ENCODE measurements around the gene PPARD. TPM values are rescaled to one million over a fixed set of nuclear protein-coding genes. Genes with fewer than 3 reads are reported as not detected.

The PPARD gene
- total RNA-seq, 1 experiment from 2014 or later: 24.7 TPM

GRCh38 chr6:35477028-35477427 is 134.7 kb downstream of the PPARD start:
- Histone ChIP-seq H3F3A (ENCODE audit: insufficient read depth, low read depth) (peaks cover 28% of the 10 kb centered on the region), H3K36me3 (ENCODE audit: low read depth) (0 out of 2 replicates have a peak, but pooled peaks cover 3% of the 10 kb centered on the region), H3K4me2 (no peak overlapping the region), H3K9me3 (ENCODE audit: insufficient read depth, low read depth) (no peaks in the 10 kb centered on the region), H2AFZ (no peak overlapping the region), H3K9me2 (ENCODE audit: insufficient read depth) (no peaks in the 10 kb centered on the region), H4K20me1 (ENCODE audit: insufficient read depth) (peaks cover 20% of the 10 kb centered on the region), H3K4me1 (replicated peaks; ENCODE audit: insufficient read depth) (0 out of 2 replicates have a peak, but pooled peaks cover 3% of the 10 kb centered on the region), H3K4me3 (no peak overlapping the region), H3K79me2 (ENCODE audit: low read depth) (0 out of 2 replicates have a peak, but pooled peaks cover 3% of the 10 kb centered on the region), H3K27ac (no peak overlapping the region), H3K27me3 (ENCODE audit: insufficient read depth, low read depth) (no peaks in the 10 kb centered on the region)
- ChIA-PET POLR2A (ENCODE audit: unreplicated experiment) (no interaction called here), CTCF (no interaction called here)
- no TSS peak for BruUV-seq (replicated peaks)
- no peak for TF ChIP-seq EZH2 (IDR thresholded peaks at IDR 0.05; ENCODE audit: low read depth)
- TF ChIP-seq, protein P1, sequence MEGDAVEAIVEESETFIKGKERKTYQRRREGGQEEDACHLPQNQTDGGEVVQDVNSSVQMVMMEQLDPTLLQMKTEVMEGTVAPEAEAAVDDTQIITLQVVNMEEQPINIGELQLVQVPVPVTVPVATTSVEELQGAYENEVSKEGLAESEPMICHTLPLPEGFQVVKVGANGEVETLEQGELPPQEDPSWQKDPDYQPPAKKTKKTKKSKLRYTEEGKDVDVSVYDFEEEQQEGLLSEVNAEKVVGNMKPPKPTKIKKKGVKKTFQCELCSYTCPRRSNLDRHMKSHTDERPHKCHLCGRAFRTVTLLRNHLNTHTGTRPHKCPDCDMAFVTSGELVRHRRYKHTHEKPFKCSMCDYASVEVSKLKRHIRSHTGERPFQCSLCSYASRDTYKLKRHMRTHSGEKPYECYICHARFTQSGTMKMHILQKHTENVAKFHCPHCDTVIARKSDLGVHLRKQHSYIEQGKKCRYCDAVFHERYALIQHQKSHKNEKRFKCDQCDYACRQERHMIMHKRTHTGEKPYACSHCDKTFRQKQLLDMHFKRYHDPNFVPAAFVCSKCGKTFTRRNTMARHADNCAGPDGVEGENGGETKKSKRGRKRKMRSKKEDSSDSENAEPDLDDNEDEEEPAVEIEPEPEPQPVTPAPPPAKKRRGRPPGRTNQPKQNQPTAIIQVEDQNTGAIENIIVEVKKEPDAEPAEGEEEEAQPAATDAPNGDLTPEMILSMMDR (conservative IDR thresholded peaks at IDR 0.05): no peak
- no peak for DNase-seq
- intact Hi-C loops (cut with micrococcal nuclease; ENCODE audit: unreplicated experiment): no loop called here

Small RNAs within 50 kb of the gene (microRNA-seq; reads per million reads assigned to microRNA genes)
- gene MIR7111 (ENCODE audit: borderline number of aligned reads, borderline replicate concordance): not detected

Other genes starting within 250 kb of the PPARD start
- not detected in 2 replicates for gene TCP11, start 201.2 kb upstream of the PPARD start, total RNA-seq (2021)
- 0.10 and 0.17 TPM in 2 replicates for gene SCUBE3, start 128.6 kb upstream of the PPARD start, total RNA-seq (2021)
- 38.8 and 39.9 TPM in 2 replicates for gene ZNF76, start 82.8 kb upstream of the PPARD start, total RNA-seq (2021)
- 19.6 and 27.0 TPM in 2 replicates for gene DEF6, start 44.7 kb upstream of the PPARD start, total RNA-seq (2021)
- 6.9 and 9.6 TPM in 2 replicates for gene FANCE, start 109.8 kb downstream of the PPARD start, total RNA-seq (2021)
- 1,335 and 1,742 TPM in 2 replicates for gene RPL10A, start 125.8 kb downstream of the PPARD start, total RNA-seq (2021)
- 33.1 and 40.1 TPM in 2 replicates for gene TEAD3, start 154.5 kb downstream of the PPARD start, total RNA-seq (2021)
- not detected in 2 replicates for gene TULP1, start 170.3 kb downstream of the PPARD start, total RNA-seq (2021)

Data from PC-9 (cell line).